Activated CD4-positive, alpha-beta T cell treated with anti-CD3 and anti-CD28 coated beads, Interleukin-2, Interleukin-6, amounts not matched to agents 100 ng/mL and 50 ng/mL, durations not matched to agents 16 hours and 8 hours (primary cell): ENCODE data around the gene FNDC5.
A peak's percentile ranks its signal among the peaks of the same experiment; 100 is the strongest.

Experiments used
- DNase-seq: peaks from one replicate; pipeline ENCODE4 v3.0.0-alpha.2; 2020

Gene FNDC5

DNA sequence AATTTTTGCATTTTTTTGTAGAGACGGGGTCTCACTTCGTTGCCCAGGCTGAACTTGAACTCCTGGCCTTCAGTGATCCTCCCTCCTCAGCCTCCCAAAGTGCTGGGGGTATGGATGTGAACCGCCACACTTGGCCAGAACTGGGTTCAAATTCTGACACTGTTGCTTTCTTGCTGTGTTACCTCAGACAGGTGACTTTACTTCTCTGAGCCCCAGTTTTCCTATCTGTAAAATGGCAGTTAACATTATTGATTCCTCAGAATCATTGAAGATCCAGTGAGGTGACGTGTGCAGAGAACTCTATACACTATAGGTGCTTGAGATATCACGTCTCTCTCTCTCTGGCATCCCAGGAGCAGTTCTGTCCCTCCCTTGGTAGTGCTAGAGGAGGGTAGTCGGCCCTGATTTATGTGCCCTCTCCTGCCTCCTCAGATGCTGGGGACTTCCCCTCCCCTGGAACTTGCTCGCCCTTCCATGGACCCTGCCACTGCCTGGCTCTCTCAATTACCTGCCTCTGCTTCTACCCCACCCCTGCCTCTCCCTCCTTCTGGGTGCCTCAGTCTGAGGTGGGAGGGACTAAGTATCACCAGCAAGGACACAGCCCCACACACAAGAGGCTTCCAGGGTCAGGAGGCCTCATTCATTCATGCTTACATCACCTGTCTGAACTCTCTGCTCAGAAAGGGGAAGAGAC is 12.8 kb upstream of the FNDC5 start:
- DNase-seq, result no peak

DNA sequence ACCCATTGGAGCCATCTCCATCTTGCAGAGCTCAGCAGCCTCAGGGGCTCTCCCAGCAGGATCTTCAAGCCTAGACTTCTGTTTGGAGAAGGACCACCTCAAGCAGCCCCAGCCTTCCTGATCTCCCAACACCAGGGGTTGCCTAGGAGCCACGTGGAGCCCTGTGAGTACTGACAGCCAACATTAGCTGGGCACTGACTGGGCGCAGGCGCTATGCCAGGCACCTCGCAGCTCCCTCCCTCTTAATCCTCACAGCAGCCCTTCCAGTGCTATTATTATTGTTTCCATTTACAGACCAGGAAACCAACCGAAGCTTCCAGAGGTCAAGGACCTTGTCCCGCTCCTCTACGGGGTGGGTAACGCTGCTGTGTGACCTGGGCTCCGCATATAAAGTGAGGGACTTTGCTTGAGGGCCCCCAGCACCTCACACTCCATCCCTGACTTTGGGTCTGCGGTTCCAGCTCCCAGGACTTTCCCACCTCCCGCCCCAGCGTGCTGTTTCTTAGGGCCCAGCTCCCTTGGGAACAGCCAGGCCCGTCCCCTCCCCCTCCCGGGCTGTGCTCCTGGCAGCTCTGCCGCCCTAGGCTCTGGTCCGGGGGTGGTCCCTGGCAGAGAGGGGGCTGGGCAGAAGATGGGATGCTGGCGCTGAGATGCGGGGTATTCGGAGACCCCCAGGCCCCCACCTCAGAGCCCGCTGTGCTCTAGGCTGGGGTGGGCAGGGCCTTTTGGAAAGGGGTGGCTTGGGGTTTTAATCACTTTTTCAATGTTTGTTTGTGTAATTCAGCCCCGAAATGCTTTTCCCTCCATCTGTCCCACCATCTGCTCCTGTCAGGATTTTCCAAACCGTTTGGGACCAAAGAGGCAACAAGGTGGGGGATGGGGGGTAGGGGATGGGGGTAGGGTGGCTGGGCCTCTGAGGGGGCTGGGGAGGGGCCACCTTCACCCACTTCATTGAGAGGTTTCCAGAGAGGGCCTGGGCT is 11.4 kb upstream of the FNDC5 start:
- DNase-seq, result no peak

DNA sequence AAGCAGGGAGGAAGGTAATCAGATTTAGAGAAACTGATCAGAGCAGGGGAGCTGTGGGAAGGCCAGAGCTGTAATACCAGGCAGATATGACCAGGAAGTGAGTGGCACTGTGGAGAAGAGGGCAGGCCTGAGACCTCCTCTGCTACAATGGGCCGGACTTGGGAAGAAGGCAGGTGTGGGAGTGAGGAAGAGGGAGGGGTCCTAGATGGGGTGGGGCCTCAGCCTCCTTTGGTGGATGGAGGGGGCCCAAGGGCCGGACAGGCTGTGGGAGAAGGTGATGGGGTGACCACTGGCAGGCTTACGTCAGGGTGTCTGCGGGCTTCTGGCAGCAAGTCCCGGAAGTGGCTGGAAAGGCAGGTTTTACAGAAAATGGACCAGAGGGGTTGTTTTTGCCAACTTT is 10.6 kb upstream of the FNDC5 start:
- DNase-seq, result no peak

DNA sequence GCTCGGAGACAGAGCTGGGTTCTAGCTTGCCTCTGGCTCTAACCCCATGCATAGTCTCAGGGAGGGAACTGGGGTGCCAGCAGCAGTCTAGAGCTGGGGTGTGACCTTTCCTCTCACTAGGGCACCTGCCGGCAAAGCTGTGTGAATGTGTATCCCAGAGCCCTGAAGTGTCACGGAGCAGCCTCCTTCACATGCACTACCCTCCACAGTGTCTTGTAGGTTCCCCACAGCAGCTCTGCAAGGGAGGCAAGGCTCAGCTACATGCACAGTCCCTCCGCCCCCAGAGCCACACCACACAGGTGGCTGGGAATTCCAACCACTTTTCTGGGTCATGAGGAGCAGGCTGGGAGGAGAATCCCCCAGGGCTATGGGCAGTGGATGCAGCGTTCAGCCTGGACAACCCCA is 7.9 kb upstream of the FNDC5 start:
- DNase-seq, result no peak

DNA sequence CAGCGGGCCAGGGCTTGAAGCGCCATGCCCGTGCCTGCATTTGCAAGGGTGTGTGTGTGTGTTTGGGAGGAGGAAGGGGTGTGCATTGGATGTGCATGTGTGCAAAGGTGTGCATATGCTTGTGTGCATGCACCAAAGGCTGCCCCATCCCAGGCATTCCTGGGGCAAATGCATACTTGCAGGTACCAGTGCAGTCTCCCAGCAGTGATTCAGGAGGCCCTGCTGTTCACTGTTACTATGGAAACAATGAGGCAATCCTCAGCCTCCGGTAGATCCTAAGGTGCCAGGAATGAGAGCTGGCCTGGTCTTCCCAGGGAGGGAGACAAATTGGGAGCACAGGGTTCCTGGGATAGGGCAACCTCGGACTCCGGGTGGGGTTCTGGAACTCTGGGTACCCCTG is 7.5 kb upstream of the FNDC5 start:
- no peak for DNase-seq

DNA sequence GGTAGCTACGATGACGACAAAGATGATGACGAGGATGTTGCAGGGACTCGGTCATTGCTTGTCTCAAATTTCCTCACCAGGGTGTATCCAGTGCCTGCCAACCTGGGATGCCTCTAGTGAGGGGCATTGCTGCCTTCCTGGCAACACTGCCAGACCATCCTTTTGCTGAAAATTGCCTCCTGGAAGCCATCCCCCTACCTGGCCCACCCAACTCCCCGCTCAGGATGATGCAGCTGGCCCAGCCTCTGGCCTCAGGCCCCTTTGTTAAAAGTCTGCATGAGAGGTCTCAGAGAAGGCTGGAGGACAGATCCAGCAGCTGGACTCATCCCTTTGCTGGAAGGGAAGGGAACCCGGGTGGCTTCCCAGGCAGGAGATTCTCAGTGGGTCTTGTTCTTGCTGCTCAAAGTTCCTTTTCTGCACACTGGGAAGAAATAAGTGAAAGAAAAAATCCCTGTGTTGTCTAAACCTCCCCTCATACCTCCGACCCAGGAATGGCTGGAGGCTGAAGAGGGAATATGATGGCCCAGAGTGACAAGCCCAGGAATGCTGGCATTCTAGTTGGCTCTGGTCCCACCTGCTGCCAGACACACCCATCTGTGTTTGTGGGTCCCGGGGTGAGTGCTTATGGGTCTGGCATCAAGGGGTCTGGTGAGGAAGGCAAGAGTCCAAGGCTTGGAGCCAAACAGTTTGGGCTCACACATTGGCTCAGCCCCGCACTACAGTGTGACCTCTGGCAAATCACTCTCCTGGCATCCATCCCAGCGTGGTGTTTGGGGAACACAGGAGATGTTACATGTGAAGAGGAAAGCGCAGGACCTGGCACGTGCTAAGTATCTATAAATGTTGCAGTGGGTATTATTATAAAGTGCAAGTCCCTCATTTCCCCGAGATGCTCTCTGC is 6.7 kb upstream of the FNDC5 start:
- no peak for DNase-seq

DNA sequence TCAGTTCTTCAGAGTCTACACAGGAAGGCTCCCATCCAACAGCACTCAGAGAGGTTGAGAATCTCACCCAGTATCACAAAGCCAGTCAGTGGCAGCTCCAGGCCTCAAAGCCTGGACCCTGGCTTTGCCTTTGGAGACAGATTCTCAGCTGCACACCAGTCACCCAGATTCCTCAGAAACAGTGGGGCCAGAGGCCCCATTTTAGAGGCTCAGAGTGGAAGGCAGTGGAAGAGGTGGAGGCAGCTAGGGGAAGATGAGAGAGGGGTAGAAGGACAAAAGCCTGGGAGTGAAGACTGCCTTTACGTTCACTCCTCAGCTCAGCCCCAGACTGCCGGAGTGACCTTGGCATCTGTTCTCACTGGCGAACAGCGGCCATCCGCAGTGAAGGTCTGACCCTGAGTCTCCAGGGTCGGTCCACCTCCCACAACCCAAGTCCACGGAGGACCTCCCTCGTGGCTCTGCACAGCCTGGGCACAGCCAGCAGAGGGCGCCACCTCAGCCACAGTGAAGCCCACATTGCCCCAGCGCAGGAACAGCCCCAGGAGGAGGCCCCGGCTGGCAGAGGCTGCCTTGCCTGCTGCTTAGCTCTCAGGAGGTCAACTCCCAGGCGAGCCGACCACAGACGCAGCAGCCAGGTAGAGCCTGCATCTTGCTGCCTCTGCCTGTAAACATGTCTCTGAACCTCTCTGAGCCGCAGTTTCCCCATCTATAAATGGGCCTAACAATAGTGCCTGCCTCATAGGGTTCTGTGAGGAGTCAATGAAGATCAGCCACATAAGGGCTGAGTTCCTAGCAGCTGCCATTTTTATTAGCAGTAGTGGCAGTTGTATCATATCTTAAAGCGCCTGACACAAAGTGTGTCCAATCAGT is 5.9 kb upstream of the FNDC5 start:
- peak; percentile 78 for DNase-seq

DNA sequence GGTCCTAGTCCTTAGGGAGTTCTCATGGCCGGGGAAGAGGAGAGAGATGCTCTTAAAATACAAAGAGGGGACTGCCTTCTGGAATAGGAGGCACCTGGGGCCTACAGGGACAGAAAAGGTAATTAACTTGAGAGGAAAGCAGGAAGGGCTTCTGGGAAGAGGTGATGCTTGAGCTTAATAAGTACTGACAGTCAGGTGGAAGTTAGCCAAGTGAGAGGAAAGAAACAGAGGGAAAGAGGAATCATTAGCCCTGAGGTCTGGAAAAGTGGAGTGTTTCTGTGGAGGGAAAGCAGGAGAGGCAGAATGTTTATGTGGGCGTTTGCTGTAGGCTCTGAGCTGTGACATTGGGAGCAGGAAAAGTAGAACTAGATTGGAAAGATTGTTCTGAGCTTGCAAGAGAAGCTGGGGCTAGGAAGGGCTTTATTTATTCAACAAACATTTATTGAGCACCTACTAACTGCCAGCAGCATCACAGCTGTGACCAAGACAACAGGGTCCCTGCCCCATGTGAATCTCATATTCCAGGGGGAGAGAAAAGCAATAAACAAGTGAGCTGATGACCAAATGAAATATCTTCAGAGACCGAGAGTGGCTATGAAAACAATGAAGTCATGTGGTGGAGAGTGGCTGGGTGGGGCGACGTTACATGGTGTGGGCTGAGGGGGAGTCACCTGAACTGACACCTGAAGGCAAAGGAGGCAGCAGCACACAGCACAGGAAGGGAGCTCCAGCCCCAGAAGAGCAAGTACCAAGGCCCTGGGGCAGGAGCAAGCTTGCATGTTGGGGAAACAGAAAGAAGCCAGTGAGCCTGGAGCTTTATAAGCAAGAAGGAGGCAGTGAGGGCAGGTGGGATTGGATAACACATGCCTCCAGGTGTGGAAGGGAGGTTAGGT is 4.4 kb upstream of the FNDC5 start:
- DNase-seq, result no peak

DNA sequence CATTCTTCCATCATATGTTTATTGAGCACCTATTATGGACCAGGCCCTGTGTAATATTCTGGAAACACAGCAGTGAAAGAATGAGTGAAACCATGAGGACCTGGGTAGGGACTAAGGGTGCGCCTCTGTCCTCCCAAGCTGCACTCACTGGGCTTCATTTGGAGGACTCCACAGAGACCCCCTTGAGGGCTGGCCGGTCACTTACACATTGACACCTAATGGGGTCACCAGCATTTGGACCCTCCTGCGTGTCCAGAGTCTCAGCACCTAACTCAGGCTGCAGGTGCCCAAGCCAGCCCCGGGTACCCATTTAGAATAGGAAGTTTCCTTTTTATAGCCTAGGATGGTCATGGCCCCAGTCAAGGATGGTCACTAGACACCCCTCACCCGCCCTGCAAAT is 2.8 kb upstream of the FNDC5 start:
- DNase-seq, result no peak

DNA sequence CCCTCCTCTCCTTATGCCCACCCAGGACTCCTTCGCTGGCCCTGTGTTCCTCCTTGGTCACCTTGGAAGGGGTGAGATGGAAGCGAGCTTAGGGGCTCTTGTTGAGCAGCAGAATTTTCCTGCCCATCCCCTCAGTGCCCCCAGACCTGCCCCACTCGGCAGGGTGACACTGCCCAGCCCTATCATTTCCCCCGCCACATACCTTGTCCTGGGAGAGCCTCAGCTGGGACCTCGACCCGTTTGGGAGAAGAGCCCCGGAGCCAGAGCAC is 1.4 kb upstream of the FNDC5 start:
- no peak for DNase-seq

DNA sequence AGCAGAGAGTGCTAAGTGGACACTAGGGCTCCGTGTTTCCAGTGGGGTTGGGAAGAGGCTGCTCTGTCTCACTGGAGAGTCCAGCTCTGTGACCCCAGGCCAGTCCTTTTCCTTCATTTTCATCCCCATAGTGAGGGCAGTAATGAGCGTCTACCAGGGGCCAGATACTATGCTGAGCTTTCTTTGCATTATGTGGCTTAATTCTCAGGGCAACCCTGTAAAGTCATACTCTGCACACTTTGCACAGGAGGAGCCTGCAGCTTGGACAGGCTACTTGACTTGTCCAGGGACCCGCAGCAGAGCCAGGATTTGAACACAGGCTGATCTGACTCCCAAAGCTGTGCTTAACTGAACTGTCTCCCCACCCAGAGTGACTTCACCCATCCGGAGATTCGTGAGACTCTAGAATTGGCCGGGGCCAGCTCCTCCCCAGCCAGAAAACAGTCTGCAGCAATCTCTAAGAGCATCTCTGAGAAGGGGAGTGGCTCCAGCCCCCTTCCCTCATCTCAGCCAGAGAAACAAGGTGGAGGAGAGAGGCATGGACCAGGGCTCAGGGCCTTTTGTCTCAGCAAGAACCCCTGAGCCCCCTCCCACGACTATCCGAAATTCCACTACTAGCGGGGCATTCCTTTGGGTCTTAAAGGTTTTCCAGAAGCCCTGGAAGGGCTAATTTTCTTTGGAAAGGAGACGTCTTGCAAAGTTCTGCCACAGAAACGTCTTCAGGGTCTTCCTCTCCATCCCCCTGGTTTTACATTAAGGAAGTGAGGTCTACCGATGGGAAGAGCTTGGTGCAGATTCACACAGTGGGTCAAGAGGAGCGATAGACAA is 866 bp upstream of the FNDC5 start:
- no peak for DNase-seq

DNA sequence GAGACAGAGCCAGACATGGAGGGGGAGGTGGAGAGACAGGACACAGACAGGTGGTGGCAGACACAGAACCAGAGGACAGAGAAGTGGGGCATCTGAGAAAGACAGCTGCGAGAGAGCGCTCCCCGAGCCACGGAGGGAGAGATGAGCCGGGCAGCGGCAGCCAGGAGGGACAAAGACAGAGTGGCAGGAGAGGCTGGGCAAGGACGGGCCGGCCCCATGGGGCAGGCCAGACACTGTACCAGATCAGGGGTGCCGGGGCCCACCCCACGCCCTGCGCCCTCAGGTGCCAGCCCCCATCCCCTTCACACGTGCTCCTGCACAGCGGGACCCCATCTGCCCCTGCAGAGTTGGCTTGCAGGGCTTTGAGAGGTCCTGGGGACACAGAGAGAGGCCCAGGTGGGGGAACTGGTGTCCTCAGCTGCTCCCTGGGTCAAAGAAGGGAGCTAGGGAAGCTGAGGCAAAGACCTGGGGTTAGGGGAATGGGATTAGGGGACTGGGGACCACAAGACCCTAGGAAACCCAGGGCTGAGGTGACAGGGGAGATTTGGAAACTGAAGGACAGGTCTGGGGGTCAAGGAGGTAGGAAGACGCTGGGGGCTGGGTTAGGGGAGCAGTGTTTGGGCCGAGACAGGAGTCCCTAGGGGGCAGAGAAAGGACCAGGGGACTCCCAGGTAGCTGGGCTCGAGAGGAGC is 643 bp downstream of the FNDC5 start:
- no peak for DNase-seq

DNA sequence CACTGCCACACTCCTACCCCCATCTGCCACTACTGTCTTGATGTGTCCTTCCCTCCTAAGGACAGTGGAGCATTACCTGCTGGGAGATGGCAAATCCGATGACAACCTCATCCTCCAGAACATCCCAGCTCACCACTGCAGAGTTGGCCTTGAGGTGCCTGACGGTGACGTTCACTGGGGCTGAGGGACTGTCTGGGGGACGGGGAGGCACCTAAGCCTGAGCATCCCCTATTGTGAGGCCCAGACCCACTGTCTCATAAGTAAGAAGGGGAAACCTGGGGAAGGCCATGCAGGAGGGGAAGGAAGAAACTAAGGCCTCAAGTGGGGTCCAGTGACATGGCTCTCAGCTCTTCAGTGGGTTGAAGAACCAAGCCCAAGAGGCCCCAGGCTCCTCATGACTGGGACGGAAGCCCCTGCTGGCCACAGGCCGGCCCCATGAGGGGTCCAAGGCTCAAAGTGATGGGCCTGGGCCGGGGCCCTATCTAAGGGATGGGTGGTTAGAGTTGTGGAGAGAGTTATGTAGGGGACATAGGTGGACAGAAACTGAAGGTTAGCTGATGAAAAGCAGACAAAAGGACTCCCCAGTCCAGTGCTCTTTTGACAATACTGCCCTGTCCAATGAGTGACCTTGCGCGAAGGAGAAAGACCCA is 1.8 kb downstream of the FNDC5 start:
- no peak for DNase-seq

DNA sequence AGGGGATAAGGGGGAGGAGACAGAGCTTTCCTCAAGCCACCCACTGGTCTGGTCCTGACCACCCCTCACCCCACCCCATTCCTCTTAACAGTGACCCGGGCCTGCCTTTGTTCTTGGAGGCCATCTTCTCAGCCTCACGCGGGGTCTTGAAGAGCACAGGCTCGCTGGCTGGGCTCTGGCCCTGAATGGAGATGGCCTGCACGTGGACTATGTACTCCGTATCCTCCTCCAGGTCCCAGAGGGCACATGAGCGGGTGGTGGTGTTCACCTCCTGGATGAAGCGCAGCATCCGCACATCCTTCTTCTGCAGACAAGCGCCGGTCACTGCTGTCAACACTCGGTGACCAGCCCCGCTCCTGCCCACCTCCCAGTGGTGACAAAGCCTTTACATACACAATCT is 2.6 kb downstream of the FNDC5 start:
- DNase-seq, result no peak

DNA sequence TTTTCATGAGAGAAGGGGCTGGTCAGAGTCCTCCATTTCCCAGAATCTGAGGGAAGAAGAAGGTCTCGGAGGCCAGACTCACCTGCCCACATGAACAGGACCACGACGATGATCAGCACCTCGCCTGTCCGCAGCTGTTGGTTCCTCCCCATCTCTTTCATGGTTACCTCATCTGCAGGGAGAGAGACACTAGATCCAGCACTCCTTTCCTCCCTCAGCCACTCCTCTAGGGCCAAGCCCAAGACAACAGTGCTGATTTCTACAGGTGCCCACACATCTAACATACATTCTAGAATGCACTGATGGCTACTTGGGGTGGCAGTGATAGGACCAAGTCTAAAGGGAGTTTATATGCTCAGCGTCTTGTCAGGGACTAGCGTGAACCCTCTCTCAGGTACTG is 3.0 kb downstream of the FNDC5 start:
- no peak for DNase-seq

DNA sequence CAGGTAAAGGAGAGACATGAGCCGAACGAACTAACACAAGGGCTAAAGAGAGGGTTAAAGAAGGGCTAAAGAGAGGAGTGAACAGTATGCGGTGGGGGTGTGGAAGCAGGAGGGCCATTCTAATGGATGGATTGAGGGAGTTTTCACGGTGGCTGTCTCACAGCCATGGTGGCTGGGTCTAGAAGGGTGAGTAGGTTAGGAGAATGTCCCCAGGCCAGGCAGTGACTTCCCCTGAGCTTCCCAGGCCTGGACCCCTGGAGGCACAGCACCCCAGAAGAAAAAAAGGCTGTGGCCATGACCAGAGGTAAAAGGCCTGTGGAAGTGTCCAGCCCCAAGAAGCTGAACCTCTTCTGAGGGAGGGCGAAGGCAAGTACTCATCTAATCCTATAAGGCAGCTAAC is 3.6 kb downstream of the FNDC5 start:
- DNase-seq, result no peak

DNA sequence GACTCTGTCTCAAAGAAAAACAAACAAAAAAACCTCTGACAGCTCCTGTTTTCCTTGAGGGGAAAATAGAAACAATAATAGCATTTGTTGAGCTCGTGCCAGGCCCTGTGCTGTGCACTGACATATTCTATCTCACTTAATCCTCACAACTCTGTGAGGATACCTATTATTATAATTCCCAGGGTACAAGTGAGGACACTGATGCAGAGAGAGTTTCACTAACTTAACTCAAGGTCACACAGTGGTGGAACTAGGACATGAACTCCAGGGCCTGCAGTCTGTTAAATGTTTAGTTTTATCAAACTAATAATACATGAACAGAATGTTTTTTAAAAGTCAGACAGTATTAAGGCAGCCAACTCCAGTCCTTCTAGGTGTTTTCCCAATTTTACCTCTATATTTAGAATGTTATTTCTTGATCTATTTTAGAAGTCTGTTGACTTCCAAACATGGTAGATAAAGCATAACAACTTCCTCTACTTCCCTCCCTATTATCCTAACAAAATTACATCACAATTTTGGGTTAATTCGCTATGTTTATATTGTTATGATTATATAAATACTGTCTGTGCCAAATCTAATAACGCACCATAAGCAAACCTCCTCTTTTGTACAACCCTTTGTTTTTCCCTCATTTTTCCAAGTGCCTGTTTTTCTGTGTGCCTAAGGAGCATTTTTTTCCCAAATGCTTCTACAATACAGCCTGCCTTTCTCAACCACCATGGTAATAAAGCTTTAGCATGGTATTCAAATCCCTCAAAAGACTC is 4.9 kb downstream of the FNDC5 start:
- no peak for DNase-seq

DNA sequence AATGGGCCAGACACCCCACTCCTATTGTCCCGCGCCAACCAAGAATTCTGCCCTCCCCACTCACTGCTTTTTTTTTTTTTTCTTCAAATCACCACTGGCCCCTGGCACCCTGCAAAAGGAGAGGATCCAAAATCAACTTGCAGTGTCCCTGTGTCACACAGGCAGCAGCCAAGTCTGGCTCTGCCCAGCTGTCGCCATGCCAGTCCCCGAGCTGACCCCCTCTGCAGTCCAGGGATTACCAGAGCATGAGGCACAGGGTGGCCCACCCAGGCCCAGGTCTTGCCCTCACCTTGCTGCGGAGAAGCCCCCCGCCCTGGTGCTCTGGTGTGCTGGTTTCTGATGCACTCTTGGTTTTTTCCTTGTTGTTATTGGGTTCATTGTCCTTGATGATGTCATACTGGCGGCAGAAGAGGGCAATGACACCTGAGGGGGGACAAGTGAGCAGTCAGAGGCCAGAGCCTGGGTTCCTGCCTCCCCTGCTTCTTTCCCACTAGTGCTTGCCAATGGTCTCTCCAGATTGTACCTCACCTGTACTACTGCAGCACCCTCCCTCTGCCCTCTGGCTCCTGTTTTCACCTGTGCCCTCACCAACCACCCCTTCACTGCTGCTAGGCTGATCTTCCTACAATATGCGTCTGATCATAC is 6.2 kb downstream of the FNDC5 start:
- no peak for DNase-seq
